OCI-LY3 (cell line): Measurements from ENCODE around the gene TPCN2.

Source experiments
- CTCF ChIP-seq: fragments of 200-600, 300-600 bp; sonication (generic); IDR thresholded peaks from 2 replicates; pipeline ENCODE4 v1.5.1; 2014; ENCODE audit warnings: antibody characterized with exemption, low read length, low read depth
- EZH2phosphoT487 ChIP-seq: fragments of 200-600 bp; shearing (Covaris generic); IDR thresholded peaks from 2 replicates; pipeline ENCODE4 v1.6.1; 2018; ENCODE audit warnings: antibody characterized with exemption, mixed run types, low read depth

- TF ChIP-seq CTCF (no peak), EZH2phosphoT487 (no peak)
These were observed 39.1 kb downstream of the TPCN2 start for GRCh38 chr11:69087811-69088210.
